Heart left ventricle (tissue), 16 donors: ENCODE data around the gene MYL11. TPM values are rescaled to one million over a fixed set of nuclear protein-coding genes. Genes with fewer than 3 reads are reported as not detected.

ENCODE experiments used
- ATAC-seq, 4 donors: fragments of 200-7000 bp; cut with Tn5 transposase; one replicate each; pipeline ENCODE4 v1.9.1; 2020 to 2022; ENCODE audit warnings: moderate library complexity in 4 of 4, mild to moderate bottlenecking in 3 of 4, moderate number of reproducible peaks in 1 of 4
- DNase-seq, 5 donors: peaks; one replicate each; pipeline ENCODE4 v3.0.0-alpha.2; 2020
- H3K27ac ChIP-seq, 12 donors: fragments of 200-600 bp; sonication (generic) in 4 of 12; one replicate each; pipeline versions ENCODE4 v1.5.0 to v1.8.0; 2016 to 2022; ENCODE audit warnings: mild to moderate bottlenecking in 2 of 12
- H3K27me3 ChIP-seq, 9 donors: fragments of 200-600 bp; sonication (generic) in 2 of 9; one replicate each; pipeline versions ENCODE4 v1.5.1 to v1.8.0; 2016 to 2022; ENCODE audit warnings: mild to moderate bottlenecking in 3 of 9
- H3K36me3 ChIP-seq, 9 donors: fragments of 200-600 bp; sonication (generic) in 2 of 9; one replicate each; pipeline versions ENCODE4 v1.5.0 to v1.8.0; 2018 to 2022; ENCODE audit warnings: mild to moderate bottlenecking in 2 of 9
- H3K4me1 ChIP-seq, 12 donors: fragments of 200-600 bp; sonication (generic) in 4 of 12; one replicate each; pipeline versions ENCODE4 v1.5.0 to v1.8.0; 2016 to 2022; ENCODE audit warnings: mild to moderate bottlenecking in 3 of 12
- H3K4me3 ChIP-seq, 12 donors: fragments of 200-600 bp; sonication (generic) in 4 of 12; one replicate each; pipeline versions ENCODE4 v1.5.0 to v1.8.0; 2017 to 2022; ENCODE audit warnings: mild to moderate bottlenecking in 9 of 12, moderate library complexity in 4 of 12
- H3K9me3 ChIP-seq, 12 donors: fragments of 200-600 bp; sonication (generic) in 4 of 12; one replicate each; pipeline versions ENCODE4 v1.5.0 to v1.8.0; 2016 to 2022; ENCODE audit warnings: mild to moderate bottlenecking in 1 of 12
- CTCF ChIP-seq, 12 donors: fragments of 200-600 bp; sonication (generic) in 4 of 12; IDR thresholded peaks; one replicate each; pipeline versions ENCODE4 v1.5.0 to v1.8.0; 2018 to 2022; ENCODE audit warnings: antibody characterized with exemption in 12 of 12, mild to moderate bottlenecking in 5 of 12
- POLR2A ChIP-seq, 2 donors: fragments of 450-650 bp; IDR thresholded peaks; one replicate each; pipeline ENCODE4 v1.6.1; 2017; ENCODE audit warnings: antibody characterized with exemption in 2 of 2, mild to moderate bottlenecking in 2 of 2, moderate library complexity in 2 of 2
- WGBS, 4 donors: extraction: QIAGEN DNeasy Blood & Tissue Kit in 2 of 4; methylation state at CpG; one replicate each; pipeline versions ENCODE4 v1.1.5 to v1.1.7; 2013 to 2018; 5-methylcytosine and 5-hydroxymethylcytosine counted together
- intact Hi-C, 10 donors: fragments of 100-400 bp; cut with DNase I; formaldehyde crosslinking; loops; one replicate each; pipeline versions ENCODE4 v1.11.1 to v1.14.2; 2022
- polyA plus RNA-seq, 2 donors: library from polyadenylated mRNA; stranded (reverse); fragments of 200-250 nt; gene quantifications; one replicate each; pipeline ENCODE4 v1.2.3, GENCODE V29; 2013
- total RNA-seq, 9 donors: library from RNA; depleted of rRNA in 2 of 9; stranded (reverse); fragments of >200 nt in 2 of 9; fragmentation: NEBNext Ultra II Directional in 3 of 9; extraction: Animal tissue kit (Norgen Biotek cat#: 25700) in 3 of 9; gene quantifications; one replicate each; pipeline versions ENCODE4 v1.1.0 to v1.2.4, GENCODE V29; 2016 to 2023
- donor health status: ischemic (EF 13 %, LVEDD 7.1; RV severe dilation, severe dysfunction).
- donor health status: healthy with polysubstance abuse.
- donor health status: DM: no; HTN: yes; CAD: no.
- donor health status: DM: no; HTN: no; CAD: no.
- donor health status: ischemic (EF 25% LVEDD 6.9; RV normal size, moderate dysfunction).
- donor health status: ischemic (EF 25% LVEDD 5.7; RV mildly dilated, moderate dysfunction).
- donor health status: healthy.
- donor health status: DM: yes; HTN: yes; CAD: no.
- donor health status: ischemic (EF 35%, LVEDD 5.7; RV mildly dilated, moderate dysfunction).
- donor health status: nonischemic (EF 11% LVEDD 7.7; RV severe dilation, severe dysfunction).
- donor health status: DM: yes; HTN: yes; CAD: no.
- donor health status: PGD.
- donor health status: ischemic (EF 29% LVEDD 5.4; RV normal size, mild dysfunction).
- donor health status: nonischemic (EF 23%, LVEDD 6.1; RV moderate dilation, normal function).

The MYL11 gene
- total and polyA plus RNA-seq, 11 donors = not detected

DNA sequence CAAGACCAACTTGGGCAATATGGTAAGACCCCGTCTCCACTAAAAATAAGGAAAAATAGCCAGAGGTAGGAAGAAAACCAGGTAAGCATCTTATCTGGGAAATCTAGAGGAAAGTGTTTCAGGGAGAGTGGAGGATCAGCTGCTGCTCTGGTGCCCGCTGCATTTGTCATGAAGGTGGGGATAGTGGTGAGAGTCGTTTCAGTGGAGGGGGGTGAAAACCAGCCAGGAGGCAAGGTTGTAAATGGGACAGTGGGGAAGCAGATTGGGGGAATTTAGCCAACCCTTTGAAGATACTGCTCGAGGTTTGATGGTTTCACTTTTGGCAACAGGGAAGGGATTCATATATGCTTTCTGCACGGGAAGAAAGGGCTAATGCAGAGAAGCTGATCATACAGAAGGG lies 46.4 kb downstream of the MYL11 start:
- no peaks in the 10 kb centered on the region for H3K27me3 ChIP-seq
- no peak overlapping the region for H3K4me3 ChIP-seq
- peaks cover 0 to 50% (median 34%) of the 10 kb centered on the region in 9 donors for H3K36me3 ChIP-seq
- H3K4me1 ChIP-seq = peaks cover 0 to 22% (median 10%) of the 10 kb centered on the region in 12 donors
- no peak for DNase-seq
- no peaks in the 10 kb centered on the region for H3K9me3 ChIP-seq
- no peak overlapping the region for H3K27ac ChIP-seq
- 79 to 86% (median 83%) methylated on average over 5 of the region's 5 CpGs for WGBS, 4 donors
- intact Hi-C loops = no loop called here
- TF ChIP-seq CTCF (IDR thresholded peaks at IDR 0.05) (no peak), POLR2A (IDR thresholded peaks at IDR 0.05) (no peak)
- no peak for ATAC-seq

Other genes starting within 250 kb of the MYL11 start
- 100 to 1,000 TPM in 1 of 9 donors, 10 to 100 TPM in 3, 1 to 10 TPM in 5; 4.3 to 102 (median 8.5) TPM for gene CORO1A, start 191.2 kb upstream of the MYL11 start, total RNA-seq
- gene CORO1A, start 191.2 kb upstream of the MYL11 start, polyA plus RNA-seq = 10 to 100 TPM in 1 of 2 donors, 1 to 10 TPM in 1; 6.4 to 16.8 TPM
- 100 to 1,000 TPM in 2 of 9 donors, 10 to 100 TPM in 7; 41.6 to 129 (median 58.2) TPM for gene BOLA2B, start 181.1 kb upstream of the MYL11 start, total RNA-seq
- gene BOLA2B, start 181.1 kb upstream of the MYL11 start, polyA plus RNA-seq = 100 to 1,000 TPM; 140 to 204 TPM
- gene SLX1A, start 180.9 kb upstream of the MYL11 start, total RNA-seq = 10 to 100 TPM in 7 of 9 donors, 1 to 10 TPM in 2; 8.2 to 32.2 (median 26.0) TPM
- 10 to 100 TPM; 19.2 to 25.6 TPM for gene SLX1A, start 180.9 kb upstream of the MYL11 start, polyA plus RNA-seq
- gene SULT1A3, start 175.5 kb upstream of the MYL11 start, total RNA-seq = 10 to 100 TPM in 3 of 9 donors, 1 to 10 TPM in 6; 1.2 to 14.9 (median 9.7) TPM
- 10 to 100 TPM in 1 of 2 donors, 1 to 10 TPM in 1; 5.2 to 10.8 TPM for gene SULT1A3, start 175.5 kb upstream of the MYL11 start, polyA plus RNA-seq
- 10 to 100 TPM in 1 of 9 donors, 1 to 10 TPM in 6, under 1 TPM in 2; 0.63 to 12.3 (median 3.9) TPM for gene NPIPB13, start 126.3 kb upstream of the MYL11 start, total RNA-seq
- 1 to 10 TPM; 1.9 to 3.5 TPM for gene NPIPB13, start 126.3 kb upstream of the MYL11 start, polyA plus RNA-seq
- gene CD2BP2, start 19.5 kb upstream of the MYL11 start, total RNA-seq = 10 to 100 TPM; 21.5 to 54.5 (median 39.8) TPM
- 10 to 100 TPM; 21.9 to 51.9 TPM for gene CD2BP2, start 19.5 kb upstream of the MYL11 start, polyA plus RNA-seq
- 10 to 100 TPM; 16.9 to 33.2 (median 24.2) TPM for gene TBC1D10B, start 4.3 kb upstream of the MYL11 start, total RNA-seq
- 10 to 100 TPM; 18.1 to 40.0 TPM for gene TBC1D10B, start 4.3 kb upstream of the MYL11 start, polyA plus RNA-seq
- gene SEPTIN1, start 7.8 kb downstream of the MYL11 start, total RNA-seq = 1 to 10 TPM in 6 of 9 donors, under 1 TPM in 2, not detected in 1; 0.67 to 9.2 (median 1.5) TPM
- gene SEPTIN1, start 7.8 kb downstream of the MYL11 start, polyA plus RNA-seq = 1 to 10 TPM in 1 of 2 donors, under 1 TPM in 1; 0.44 to 2.4 TPM
- gene ZNF48, start 20.6 kb downstream of the MYL11 start, total RNA-seq = 10 to 100 TPM in 1 of 9 donors, 1 to 10 TPM in 8; 4.1 to 10.3 (median 5.9) TPM
- gene ZNF48, start 20.6 kb downstream of the MYL11 start, polyA plus RNA-seq = 10 to 100 TPM in 1 of 2 donors, 1 to 10 TPM in 1; 3.1 to 11.0 TPM
- gene ZNF771, start 32.8 kb downstream of the MYL11 start, total RNA-seq = 10 to 100 TPM in 2 of 9 donors, 1 to 10 TPM in 7; 4.8 to 18.8 (median 6.8) TPM
- 10 to 100 TPM in 1 of 2 donors, 1 to 10 TPM in 1; 4.4 to 13.6 TPM for gene ZNF771, start 32.8 kb downstream of the MYL11 start, polyA plus RNA-seq
- 10 to 100 TPM; 18.9 to 32.6 (median 28.4) TPM for gene DCTPP1, start 55.2 kb downstream of the MYL11 start, total RNA-seq
- 10 to 100 TPM; 13.8 to 68.7 TPM for gene DCTPP1, start 55.2 kb downstream of the MYL11 start, polyA plus RNA-seq
- 10 to 100 TPM; 15.1 to 46.2 (median 30.0) TPM for gene SEPHS2, start 71.1 kb downstream of the MYL11 start, total RNA-seq
- gene SEPHS2, start 71.1 kb downstream of the MYL11 start, polyA plus RNA-seq = 10 to 100 TPM; 18.9 to 62.8 TPM
- gene ITGAL, start 97.9 kb downstream of the MYL11 start, total RNA-seq = 10 to 100 TPM in 2 of 9 donors, 1 to 10 TPM in 4, under 1 TPM in 3; 0.25 to 29.5 (median 1.8) TPM
- 1 to 10 TPM in 1 of 2 donors, under 1 TPM in 1; 0.47 to 1.3 TPM for gene ITGAL, start 97.9 kb downstream of the MYL11 start, polyA plus RNA-seq
- gene ZNF768, start 151.8 kb downstream of the MYL11 start, total RNA-seq = 10 to 100 TPM; 38.9 to 67.0 (median 47.8) TPM
- 10 to 100 TPM; 60.9 to 88.2 TPM for gene ZNF768, start 151.8 kb downstream of the MYL11 start, polyA plus RNA-seq
- 10 to 100 TPM in 5 of 9 donors, 1 to 10 TPM in 4; 8.6 to 15.2 (median 10.5) TPM for gene ZNF747, start 160.1 kb downstream of the MYL11 start, total RNA-seq
- 1 to 10 TPM; 8.9 to 9.5 TPM for gene ZNF747, start 160.1 kb downstream of the MYL11 start, polyA plus RNA-seq
- gene ZNF764, start 183.6 kb downstream of the MYL11 start, total RNA-seq = 10 to 100 TPM in 6 of 9 donors, 1 to 10 TPM in 3; 8.5 to 17.2 (median 12.3) TPM
- gene ZNF764, start 183.6 kb downstream of the MYL11 start, polyA plus RNA-seq = 1 to 10 TPM; 7.4 to 8.7 TPM
- 10 to 100 TPM in 8 of 9 donors, 1 to 10 TPM in 1; 10.0 to 14.3 (median 11.6) TPM for gene ZNF688, start 196.9 kb downstream of the MYL11 start, total RNA-seq
- gene ZNF688, start 196.9 kb downstream of the MYL11 start, polyA plus RNA-seq = 10 to 100 TPM in 1 of 2 donors, 1 to 10 TPM in 1; 7.6 to 15.7 TPM
- gene ZNF785, start 210.9 kb downstream of the MYL11 start, total RNA-seq = 10 to 100 TPM in 1 of 9 donors, 1 to 10 TPM in 8; 2.9 to 10.9 (median 4.8) TPM
- gene ZNF785, start 210.9 kb downstream of the MYL11 start, polyA plus RNA-seq = 1 to 10 TPM; 3.0 to 4.5 TPM
- 1 to 10 TPM; 4.0 to 7.9 (median 6.6) TPM for gene ZNF689, start 235.6 kb downstream of the MYL11 start, total RNA-seq
- 1 to 10 TPM; 2.7 to 4.9 TPM for gene ZNF689, start 235.6 kb downstream of the MYL11 start, polyA plus RNA-seq